H9 (cell line): ENCODE data around the gene CREB3L2. TPM values are rescaled to one million over a fixed set of nuclear protein-coding genes. Genes with fewer than 3 reads are reported as not detected.

Source experiments
- DNase-seq: peaks from one replicate; pipeline ENCODE4 v3.0.0-alpha.2; 2017
- H2AFZ ChIP-seq: one replicate; pipeline ENCODE4 v1.6.1; 2013; ENCODE audit warnings: mild to moderate bottlenecking, low read length, control low read depth, moderate library complexity
- H2AK5ac ChIP-seq: 2 replicates; pipeline ENCODE4 v1.6.1; 2013; ENCODE audit warnings: low read length, control low read depth, mixed read lengths; ENCODE audit not compliant: insufficient read length
- H2BK120ac ChIP-seq: one replicate; pipeline ENCODE4 v1.6.1; 2013; ENCODE audit warnings: low read depth, mild to moderate bottlenecking, low read length, control low read depth, inconsistent platforms; ENCODE audit not compliant: poor library complexity, severe bottlenecking
- H2BK12ac ChIP-seq: 2 replicates; pipeline ENCODE4 v1.6.1; 2013; ENCODE audit warnings: low read length, control low read depth, mixed read lengths, low read depth; ENCODE audit not compliant: insufficient read length
- H2BK15ac ChIP-seq: 2 replicates; pipeline ENCODE4 v1.6.1; 2013; ENCODE audit warnings: low read depth, low read length, control low read depth
- H2BK20ac ChIP-seq: one replicate; pipeline ENCODE4 v1.6.1; 2013; ENCODE audit warnings: low read depth, mild to moderate bottlenecking, low read length, control low read depth, inconsistent platforms; ENCODE audit not compliant: poor library complexity, severe bottlenecking
- H2BK5ac ChIP-seq: 2 replicates; pipeline ENCODE4 v1.6.1; 2013; ENCODE audit warnings: low read length, control low read depth, mixed read lengths; ENCODE audit not compliant: insufficient read length
- H3K14ac ChIP-seq: 2 replicates; pipeline ENCODE4 v1.6.1; 2013; ENCODE audit warnings: low read length, control low read depth; ENCODE audit not compliant: insufficient read depth
- H3K18ac ChIP-seq: 2 replicates; pipeline ENCODE4 v1.6.1; 2013; ENCODE audit warnings: low read depth, mild to moderate bottlenecking, mixed read lengths, low read length, control low read depth; ENCODE audit not compliant: insufficient read length
- H3K23ac ChIP-seq: 2 replicates; pipeline ENCODE4 v1.6.1; 2013; ENCODE audit warnings: low read length, control low read depth, mixed read lengths, low read depth; ENCODE audit not compliant: insufficient read length
- H3K23me2 ChIP-seq: 2 replicates; pipeline ENCODE4 v1.6.1; 2013; ENCODE audit warnings: low read depth, mild to moderate bottlenecking, mixed read lengths, low read length, control low read depth; ENCODE audit not compliant: insufficient read length, poor library complexity, severe bottlenecking
- H3K27ac ChIP-seq: 2 replicates; pipeline ENCODE4 v1.5.1; 2013; ENCODE audit warnings: low read length, control low read depth, mixed read lengths, low read depth; ENCODE audit not compliant: insufficient read length
- H3K27me3 ChIP-seq: 2 replicates; pipeline ENCODE4 v1.6.1; 2013; ENCODE audit warnings: low read length, control low read depth, inconsistent platforms; ENCODE audit not compliant: insufficient read depth
- H3K4ac ChIP-seq: 2 replicates; pipeline ENCODE4 v1.6.1; 2013; ENCODE audit warnings: low read depth, mild to moderate bottlenecking, control low read depth, inconsistent platforms, low read length, moderate library complexity
- H3K4me1 ChIP-seq: 2 replicates; pipeline ENCODE4 v1.6.1; 2013; ENCODE audit warnings: low read length, control low read depth, inconsistent platforms; ENCODE audit not compliant: insufficient read depth
- H3K4me2 ChIP-seq: 2 replicates; pipeline ENCODE4 v1.6.1; 2013; ENCODE audit warnings: low read length, control low read depth, mixed read lengths; ENCODE audit not compliant: insufficient read length, insufficient read depth
- H3K56ac ChIP-seq: 2 replicates; pipeline ENCODE4 v1.6.1; 2013; ENCODE audit warnings: low read depth, mild to moderate bottlenecking, mixed read lengths, low read length, control low read depth; ENCODE audit not compliant: insufficient read length
- H3K79me1 ChIP-seq: 2 replicates; pipeline ENCODE4 v1.6.1; 2013; ENCODE audit warnings: low read depth, mild to moderate bottlenecking, moderate library complexity, low read length, control low read depth, inconsistent platforms; ENCODE audit not compliant: insufficient read depth, poor library complexity, severe bottlenecking
- H3K79me2 ChIP-seq: 2 replicates; pipeline ENCODE4 v1.6.1; 2013; ENCODE audit warnings: low read length, control low read depth, inconsistent platforms; ENCODE audit not compliant: insufficient read depth
- H3K9ac ChIP-seq: 2 replicates; pipeline ENCODE4 v1.6.1; 2013; ENCODE audit warnings: low read length, control low read depth, mixed read lengths; ENCODE audit not compliant: insufficient read length; ENCODE audit errors: extremely low read depth
- H3K9me3 ChIP-seq: one replicate; pipeline ENCODE4 v1.6.1; 2013; ENCODE audit warnings: low read depth, low read length, inconsistent platforms; ENCODE audit not compliant: control insufficient read depth
- H3T11ph ChIP-seq: one replicate; pipeline ENCODE4 v1.6.1; 2013; ENCODE audit warnings: mild to moderate bottlenecking, low read length, control low read depth, inconsistent platforms
- H4K20me1 ChIP-seq: one replicate; pipeline ENCODE4 v1.6.1; 2013; ENCODE audit not compliant: control insufficient read depth, insufficient read length, insufficient read depth
- H4K5ac ChIP-seq: 2 replicates; pipeline ENCODE4 v1.6.1; 2013; ENCODE audit warnings: low read depth, mild to moderate bottlenecking, mixed read lengths, low read length, control low read depth; ENCODE audit not compliant: insufficient read length
- H4K8ac ChIP-seq: replicated peaks from 2 replicates; pipeline ENCODE4 v1.6.1; 2013; ENCODE audit warnings: low read length, control low read depth, mixed read lengths, low read depth; ENCODE audit not compliant: insufficient read length
- H4K91ac ChIP-seq: 2 replicates; pipeline ENCODE4 v1.6.1; 2013; ENCODE audit warnings: low read depth, mild to moderate bottlenecking, moderate library complexity, mixed read lengths, low read length, control low read depth; ENCODE audit not compliant: insufficient read length
- H3K27ac Mint-ChIP-seq, 3 experiments: 2 replicates in 2 of 3; 3 replicates in 1 of 3; pipeline ENCODE4 v1.8.0; 2020 to 2021; ENCODE audit warnings: mixed read lengths in 3 of 3, mild to moderate bottlenecking in 1 of 3, moderate library complexity in 1 of 3
- H3K27me3 Mint-ChIP-seq: 2 replicates; pipeline ENCODE4 v1.8.0; 2021; ENCODE audit warnings: low read depth, mild to moderate bottlenecking, moderate library complexity, mixed read lengths
- H3K36me3 Mint-ChIP-seq, 3 experiments: 2 replicates in 2 of 3; 3 replicates in 1 of 3; pipeline ENCODE4 v1.8.0; 2020 to 2021; ENCODE audit warnings: low read depth in 3 of 3, mixed read lengths in 3 of 3; ENCODE audit not compliant: insufficient read depth in 1 of 3
- H3K4me1 Mint-ChIP-seq, 2 experiments: 2 replicates each; pipeline ENCODE4 v1.8.0; 2020; ENCODE audit warnings: mixed read lengths in 2 of 2
- H3K4me3 Mint-ChIP-seq, 2 experiments: 2 replicates in 1 of 2; 3 replicates in 1 of 2; pipeline ENCODE4 v1.8.0; 2020 to 2021; ENCODE audit warnings: mild to moderate bottlenecking in 2 of 2, mixed read lengths in 2 of 2, moderate library complexity in 1 of 2
- H3K9me3 Mint-ChIP-seq, 2 experiments: 2 replicates in 1 of 2; 3 replicates in 1 of 2; pipeline ENCODE4 v1.8.0; 2020; ENCODE audit warnings: mild to moderate bottlenecking in 2 of 2, mixed read lengths in 2 of 2, moderate library complexity in 1 of 2
- CTCF ChIP-seq: fragments of 200-600 bp; sonication (generic); conservative IDR thresholded peaks from 3 replicates; pipeline ENCODE4 v1.8.0; 2021; ENCODE audit warnings: antibody characterized with exemption, mild to moderate bottlenecking
- WGBS: extraction: QIAGEN DNeasy Blood & Tissue Kit; methylation state at CpG from one replicate; pipeline ENCODE4 v1.1.7; 2013; ENCODE audit warnings: missing lambda C conversion rate, low lambda C conversion rate, mixed read lengths; ENCODE audit not compliant: insufficient read length; ENCODE audit errors: extremely low coverage; 5-methylcytosine and 5-hydroxymethylcytosine counted together
- total RNA-seq: library from RNA; stranded (reverse); gene quantifications from 2 replicates; pipeline ENCODE4 v1.2.1, GENCODE V29; 2021

Gene CREB3L2
- total RNA-seq, 1 experiment from 2014 or later = 60.7 TPM

GRCh38 chr7:137862964-137863363, 138.9 kb downstream of the CREB3L2 start:
- H2BK12ac ChIP-seq = no peak overlapping the region
- no peak overlapping the region for H4K5ac ChIP-seq

More at GRCh38 chr7:137862964-137863363, 138.9 kb downstream of the CREB3L2 start:
- no peak overlapping the region for H2BK120ac ChIP-seq
- no peak overlapping the region for H3K4me2 ChIP-seq
- peaks cover 21 to 39% (median 28%) of the 10 kb centered on the region in 3 experiments for H3K36me3 Mint-ChIP-seq
- H2BK15ac ChIP-seq = no peak overlapping the region
- TF ChIP-seq CTCF = no peak
- no peaks in the 10 kb centered on the region for H4K20me1 ChIP-seq
- H3K4ac ChIP-seq = no peak overlapping the region
- no peaks in the 10 kb centered on the region for H3K23me2 ChIP-seq
- H2BK20ac ChIP-seq = no peak overlapping the region
- no peaks in the 10 kb centered on the region for H3K27me3 ChIP-seq
- peak overlapping the region in 1 of 3 experiments; percentile 53; a peak in 1 of 7 replicates for H3K27ac Mint-ChIP-seq
- H3K9me3 Mint-ChIP-seq = peaks cover 4 to 7% of the 10 kb centered on the region in 2 experiments; a peak in 3 of 5 replicates
- H3K79me2 ChIP-seq = no peaks in the 10 kb centered on the region
- no CpG with 5 or more reads among the region's 2 CpGs for WGBS
- no peaks in the 10 kb centered on the region for H3K9me3 ChIP-seq
- H3K14ac ChIP-seq = no peak overlapping the region
- no peak overlapping the region for H3K9ac ChIP-seq
- H3K56ac ChIP-seq = no peak overlapping the region
- peaks cover 3% of the 10 kb centered on the region in 2 experiments; a peak in 3 of 4 replicates for H3K4me1 Mint-ChIP-seq
- H4K8ac ChIP-seq = no peak overlapping the region
- no peak overlapping the region for H2BK5ac ChIP-seq
- no peak overlapping the region for H3K4me3 Mint-ChIP-seq
- no peak overlapping the region for H2AFZ ChIP-seq
- no peak overlapping the region for H3K18ac ChIP-seq
- DNase-seq = no peak
- no peak overlapping the region for H3T11ph ChIP-seq
- H3K27ac ChIP-seq = no peak overlapping the region
- no peaks in the 10 kb centered on the region for H3K27me3 Mint-ChIP-seq
- H3K79me1 ChIP-seq = no peaks in the 10 kb centered on the region
- H3K23ac ChIP-seq = no peak overlapping the region
- no peaks in the 10 kb centered on the region for H3K4me1 ChIP-seq
- H4K91ac ChIP-seq = no peak overlapping the region
- H2AK5ac ChIP-seq = no peak overlapping the region
